ENCODE measurements around the gene SDS.
"Not testable (repeated sequence)": the region's sequence is repeated elsewhere in the genome, so short reads cannot be mapped to it uniquely, and the experiment has no call there.

Gene SDS

GRCh38 chr12:113378291-113378690 is 25.4 kb downstream of the SDS start:
- DNase-seq (ENCODE audit: low read depth) = no peak

- DNase-seq (ENCODE audit: low read depth) = no peak
These were observed 28.8 kb downstream of the SDS start for GRCh38 chr12:113374823-113375428.

DNA sequence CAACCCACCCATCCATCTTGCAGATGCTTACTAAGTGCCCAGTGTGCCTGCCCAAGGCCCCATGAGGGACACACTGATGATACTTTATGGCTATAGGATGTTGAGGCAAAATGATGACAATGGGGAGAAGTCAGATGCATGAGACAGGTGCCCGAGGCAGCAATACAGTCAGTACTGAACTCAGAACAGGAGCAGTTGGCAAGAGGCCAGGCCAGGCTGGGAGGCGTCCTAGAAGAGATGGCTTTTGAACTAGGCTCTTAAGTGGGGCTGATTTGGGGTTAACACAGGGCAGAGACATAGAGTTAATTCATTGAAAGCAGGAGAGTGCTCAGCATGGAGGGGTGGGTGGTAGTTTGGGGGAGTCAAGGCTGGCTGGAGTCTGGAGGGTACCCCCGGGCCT is 29.7 kb downstream of the SDS start:
- DNase-seq (ENCODE audit: low read depth) = no peak

GRCh38 chr12:113373440-113373839 is 30.2 kb downstream of the SDS start:
- DNase-seq (ENCODE audit: low read depth) = no peak

GRCh38 chr12:113372371-113372770 is 31.3 kb downstream of the SDS start:
- DNase-seq (ENCODE audit: low read depth) = no peak

- no peak for DNase-seq (ENCODE audit: low read depth)
These were observed 31.9 kb downstream of the SDS start for GRCh38 chr12:113371808-113372207.

DNA sequence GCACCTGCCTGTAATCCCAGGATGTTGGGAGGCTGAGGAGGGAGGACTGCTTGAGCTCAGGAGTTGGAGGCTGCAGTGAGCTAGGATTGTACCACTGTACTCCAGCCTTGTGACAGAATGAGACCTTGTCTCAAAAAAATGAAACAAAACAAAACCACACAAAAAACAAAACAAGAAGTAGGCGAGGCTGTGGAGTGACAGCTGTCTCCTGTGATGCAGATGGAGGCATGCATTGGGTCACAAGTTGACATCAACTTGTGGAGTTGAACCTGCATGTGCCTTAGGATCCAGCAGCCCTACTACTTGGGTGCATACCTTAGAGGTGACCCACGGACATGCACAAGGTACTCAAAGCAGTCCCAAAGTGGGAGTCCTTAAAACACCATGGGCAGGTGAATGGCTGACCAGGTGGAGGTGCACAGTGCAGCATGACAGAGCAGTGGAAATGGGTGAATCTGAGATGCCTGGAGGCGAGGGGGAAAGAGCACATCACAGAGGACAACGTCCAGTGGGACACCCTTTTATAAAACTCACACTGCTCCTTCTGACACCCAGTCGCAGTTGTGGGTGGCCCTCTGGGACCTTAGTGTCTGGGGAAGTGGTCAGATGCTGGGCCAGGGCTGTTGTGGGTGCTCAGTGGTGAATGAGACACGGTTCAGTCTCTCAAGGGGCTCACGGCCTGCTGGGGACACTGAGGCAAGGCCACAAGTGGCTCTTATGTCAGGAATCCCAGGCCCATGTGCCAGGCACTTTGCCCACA is 32.6 kb downstream of the SDS start:
- no peak for DNase-seq (ENCODE audit: low read depth)

- no peak for DNase-seq (ENCODE audit: low read depth)
These were observed 34.2 kb downstream of the SDS start for GRCh38 chr12:113369391-113369985.

GRCh38 chr12:113368331-113368730 is 35.4 kb downstream of the SDS start:
- no peak for DNase-seq (ENCODE audit: low read depth)

- no peak for DNase-seq (ENCODE audit: low read depth)
These were observed 36.9 kb downstream of the SDS start for GRCh38 chr12:113366827-113367226.

DNA sequence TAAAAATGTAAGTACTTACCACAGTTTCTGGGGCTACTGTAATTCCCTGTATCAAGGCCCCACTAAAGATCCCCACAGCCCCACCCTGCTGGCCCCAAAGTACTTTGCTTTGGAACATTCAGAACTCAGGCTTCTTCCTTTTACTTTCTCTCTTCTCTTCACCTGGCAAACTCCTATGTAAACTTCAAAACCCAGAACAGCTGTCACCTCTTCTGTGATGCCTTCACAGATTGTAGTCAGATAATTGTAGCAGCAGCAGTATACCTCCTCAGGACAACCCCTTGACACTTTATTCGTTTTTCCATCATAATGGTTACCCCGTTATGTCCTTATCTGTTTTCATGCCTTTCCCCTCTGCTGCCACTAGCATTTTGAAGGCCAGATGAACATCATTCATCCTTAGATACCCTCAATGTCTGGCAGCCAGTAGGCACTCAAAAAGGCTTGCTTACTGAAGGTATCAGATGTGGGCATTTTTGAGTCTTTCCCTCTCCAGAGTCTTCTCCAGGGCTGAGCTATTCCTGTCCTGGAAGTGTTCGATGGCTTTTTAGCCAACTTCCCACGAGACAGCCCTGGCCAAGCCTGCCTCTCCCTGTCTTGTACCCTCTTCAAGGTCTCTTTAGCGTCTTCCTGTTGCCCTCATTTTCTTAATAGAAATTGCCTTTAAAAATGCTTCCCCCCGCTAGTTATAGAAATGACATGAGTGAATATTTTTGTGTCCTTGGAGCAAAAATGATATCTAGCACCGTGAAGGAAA is 37.9 kb downstream of the SDS start:
- no peak for DNase-seq (ENCODE audit: low read depth)

DNA sequence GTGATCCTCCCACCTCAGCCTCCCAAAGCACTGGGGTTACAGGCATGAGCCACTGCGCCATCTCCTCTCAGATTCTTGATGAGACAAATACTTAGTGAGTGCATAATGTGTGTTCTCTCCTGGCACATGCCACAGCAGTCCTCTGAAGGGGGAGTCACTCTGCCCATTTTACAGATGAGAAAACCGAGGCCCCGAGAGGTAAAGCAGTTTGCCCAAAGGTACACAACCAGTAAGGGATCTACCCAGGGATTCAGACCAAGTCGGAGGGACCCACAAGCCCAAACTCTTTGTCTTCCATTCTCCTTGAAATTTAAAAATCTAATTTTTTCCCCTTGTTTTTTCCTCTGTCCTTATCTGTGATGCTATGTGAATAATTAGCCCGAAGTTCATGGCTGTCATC is 39.0 kb downstream of the SDS start:
- DNase-seq (ENCODE audit: low read depth) = no peak

GRCh38 chr12:113361574-113362370 is 41.9 kb downstream of the SDS start:
- no peak for DNase-seq (ENCODE audit: low read depth)

GRCh38 chr12:113359939-113360748 is 43.5 kb downstream of the SDS start:
- no peak for DNase-seq (ENCODE audit: low read depth)

DNA sequence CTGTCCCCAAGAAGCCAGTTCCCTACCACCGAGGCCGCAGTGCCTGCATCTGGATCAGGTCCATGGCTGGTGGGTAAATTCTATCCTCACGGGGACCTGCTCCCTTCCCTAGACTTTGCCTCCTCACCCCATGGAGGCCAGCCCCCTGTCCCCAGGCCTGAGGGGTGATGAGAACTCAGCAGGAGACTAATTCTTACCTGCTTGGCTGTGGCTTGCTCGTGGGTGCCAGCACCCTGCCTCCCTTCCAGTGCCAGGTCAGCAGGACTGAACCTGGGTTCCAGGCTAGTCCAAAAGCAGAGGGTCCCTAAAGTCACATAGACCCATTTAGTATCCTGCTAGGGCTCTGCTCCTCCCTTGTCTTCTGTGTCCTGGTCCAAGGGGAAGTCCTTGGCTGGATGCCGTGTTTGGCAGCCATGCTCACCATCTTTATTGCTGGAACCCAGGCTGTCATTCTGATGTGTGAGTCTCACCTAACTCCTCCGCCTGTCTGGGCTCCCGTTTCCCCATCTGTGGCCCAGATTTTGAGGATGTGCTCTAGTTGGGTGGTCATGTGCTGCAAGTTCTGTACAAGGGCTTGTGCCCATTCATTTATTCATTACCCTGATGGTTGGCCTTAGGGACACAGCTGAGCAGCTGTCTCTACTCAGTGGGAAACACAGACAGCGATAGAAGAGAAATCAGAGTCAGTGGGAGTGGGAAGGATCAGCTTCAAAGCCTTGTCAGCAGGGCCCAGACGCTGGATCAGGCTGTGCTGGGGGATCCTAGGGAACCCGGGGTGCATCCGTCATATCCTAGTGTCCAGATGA is 44.4 kb downstream of the SDS start:
- no peak for DNase-seq (ENCODE audit: low read depth)

DNA sequence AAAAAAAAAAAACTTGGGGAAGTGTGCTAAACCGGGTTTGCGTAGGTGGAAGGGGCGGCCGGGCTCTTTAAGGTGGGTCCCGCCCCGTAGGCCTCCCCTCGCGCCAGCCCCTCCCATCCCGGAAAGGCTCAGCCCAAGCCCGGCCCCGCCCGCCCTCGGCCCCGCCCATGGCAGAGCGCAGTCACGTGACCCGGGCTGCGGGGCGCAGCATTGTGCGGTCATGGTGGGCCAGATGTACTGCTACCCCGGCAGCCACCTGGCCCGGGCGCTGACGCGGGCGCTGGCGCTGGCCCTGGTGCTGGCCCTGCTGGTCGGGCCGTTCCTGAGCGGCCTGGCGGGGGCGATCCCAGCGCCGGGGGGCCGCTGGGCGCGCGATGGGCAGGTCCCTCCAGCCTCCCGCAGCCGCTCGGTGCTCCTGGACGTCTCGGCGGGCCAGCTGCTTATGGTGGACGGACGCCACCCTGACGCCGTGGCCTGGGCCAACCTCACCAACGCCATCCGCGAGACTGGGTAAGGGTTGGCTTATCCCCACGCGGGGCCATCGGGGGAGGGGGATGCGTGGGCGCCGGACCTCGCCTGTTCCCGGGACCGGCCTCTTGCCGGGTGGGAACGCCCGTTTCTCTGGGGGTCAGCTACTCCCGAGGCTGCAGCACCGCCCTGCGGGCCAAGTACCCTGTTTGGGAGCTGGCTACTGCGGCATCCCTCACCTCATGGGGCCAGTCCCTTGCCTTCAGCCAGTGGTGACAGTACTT is 45.1 kb downstream of the SDS start, which contains the start of gene PLBD2:
Gene PLBD2 (plus strand): TSS at position 207 of the 752 bp plus-strand sequence. CDS start 14 bp downstream, at position 221.
- DNase-seq (ENCODE audit: low read depth) = peak; percentile 91

DNA sequence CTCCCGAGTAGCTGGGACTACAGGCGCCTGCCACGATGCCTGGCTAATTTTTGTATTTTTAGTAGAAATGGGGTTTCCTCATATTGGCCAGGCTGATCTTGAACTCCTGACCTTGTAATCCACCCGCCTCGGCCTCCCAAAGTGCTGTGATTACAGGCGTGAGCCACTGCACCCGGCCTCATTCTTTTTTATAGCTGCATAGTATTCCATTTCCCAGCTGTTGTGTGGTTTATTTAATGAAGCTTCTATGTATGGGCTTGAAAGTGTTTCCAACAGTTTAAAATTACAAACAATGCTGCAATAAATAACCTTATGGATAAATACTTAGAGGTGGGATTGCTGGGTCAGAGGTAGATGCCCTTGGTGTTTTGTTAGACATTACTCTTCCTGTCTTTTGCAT is 49.5 kb downstream of the SDS start:
- not testable (repeated sequence) for DNase-seq (ENCODE audit: low read depth)

GRCh38 chr12:113351089-113351488 is 52.6 kb downstream of the SDS start:
- DNase-seq (ENCODE audit: low read depth) = no peak

GRCh38 chr12:113348849-113349536 is 54.7 kb downstream of the SDS start:
- DNase-seq (ENCODE audit: low read depth) = no peak

Data from activated T-helper 1 cell treated with Interleukin-2 at 50 U/mL for 16 hours (primary cell).